Upper lobe of right lung (tissue), 1 donor: ENCODE results near the gene TNFAIP8. TPM values are rescaled to one million over a fixed set of nuclear protein-coding genes. Genes with fewer than 3 reads are reported as not detected.
A peak's percentile ranks its signal among the peaks of the same experiment; 100 is the strongest.

Experiments used
- ATAC-seq: fragments of 200-7000 bp; cut with Tn5 transposase; one replicate; pipeline ENCODE4 v1.9.1; 2020; ENCODE audit warnings: mild to moderate bottlenecking, moderate library complexity
- DNase-seq: peaks from one replicate; pipeline ENCODE4 v3.0.0-alpha.2; 2020
- H3K27ac ChIP-seq: fragments of 200-600 bp; one replicate; pipeline ENCODE4 v1.8.0; 2022
- H3K27me3 ChIP-seq: fragments of 200-600 bp; one replicate; pipeline ENCODE4 v1.8.0; 2022; ENCODE audit warnings: mild to moderate bottlenecking
- H3K36me3 ChIP-seq: fragments of 200-600 bp; one replicate; pipeline ENCODE4 v1.8.0; 2022
- H3K4me1 ChIP-seq: fragments of 200-600 bp; one replicate; pipeline ENCODE4 v1.8.0; 2022
- H3K4me3 ChIP-seq: fragments of 200-600 bp; one replicate; pipeline ENCODE4 v1.8.0; 2022; ENCODE audit warnings: mild to moderate bottlenecking
- H3K9me3 ChIP-seq: fragments of 200-600 bp; one replicate; pipeline ENCODE4 v1.8.0; 2022
- intact Hi-C: fragments of 100-400 bp; cut with DNase I; formaldehyde crosslinking; loops from one replicate; pipeline ENCODE4 v1.11.0; 2022
- total RNA-seq: library from RNA; stranded (reverse); fragmentation: NEBNext Ultra II Directional; extraction: Animal tissue kit (Norgen Biotek cat#: 25700); gene quantifications from one replicate; pipeline ENCODE4 v1.2.1, GENCODE V29; 2021
- TF ChIP-seq, protein P1 (sequence below): fragments of 200-600 bp; IDR thresholded peaks from one replicate; pipeline ENCODE4 v1.8.0; 2022; ENCODE audit warnings: antibody characterized with exemption
- donor health status: DM: no; HTN: yes; CAD: no; lungs with severe emphysema.

The TNFAIP8 gene
- total RNA-seq, 1 donor from 2014 or later: 22.4 TPM

DNA sequence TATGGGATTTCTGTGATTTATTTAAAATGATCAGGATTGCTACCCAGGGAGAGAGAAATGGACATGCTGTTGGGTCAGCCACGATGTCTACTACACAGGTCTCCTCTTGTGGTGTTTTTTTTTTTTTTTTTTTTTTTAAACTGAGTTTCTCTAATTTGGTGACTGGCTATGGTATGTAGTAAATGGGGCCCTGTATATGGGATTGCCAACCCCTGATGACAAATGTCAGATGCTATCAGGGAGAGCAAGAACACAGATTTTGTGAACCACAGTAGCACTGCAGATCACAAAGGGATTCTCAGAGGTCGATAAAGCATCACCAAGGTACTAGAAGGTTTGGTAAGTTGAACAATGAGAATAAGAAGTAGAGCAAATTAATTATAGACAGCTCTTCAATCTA lies 16.5 kb upstream of the TNFAIP8 start:
- intact Hi-C loops: no loop called here
- no peak for DNase-seq
- Histone ChIP-seq H3K27me3 (no peaks in the 10 kb centered on the region), H3K4me1 (peaks cover 28% of the 10 kb centered on the region), H3K27ac (no peak overlapping the region), H3K36me3 (no peaks in the 10 kb centered on the region), H3K9me3 (no peaks in the 10 kb centered on the region), H3K4me3 (no peak overlapping the region)
- TF ChIP-seq, protein P1, sequence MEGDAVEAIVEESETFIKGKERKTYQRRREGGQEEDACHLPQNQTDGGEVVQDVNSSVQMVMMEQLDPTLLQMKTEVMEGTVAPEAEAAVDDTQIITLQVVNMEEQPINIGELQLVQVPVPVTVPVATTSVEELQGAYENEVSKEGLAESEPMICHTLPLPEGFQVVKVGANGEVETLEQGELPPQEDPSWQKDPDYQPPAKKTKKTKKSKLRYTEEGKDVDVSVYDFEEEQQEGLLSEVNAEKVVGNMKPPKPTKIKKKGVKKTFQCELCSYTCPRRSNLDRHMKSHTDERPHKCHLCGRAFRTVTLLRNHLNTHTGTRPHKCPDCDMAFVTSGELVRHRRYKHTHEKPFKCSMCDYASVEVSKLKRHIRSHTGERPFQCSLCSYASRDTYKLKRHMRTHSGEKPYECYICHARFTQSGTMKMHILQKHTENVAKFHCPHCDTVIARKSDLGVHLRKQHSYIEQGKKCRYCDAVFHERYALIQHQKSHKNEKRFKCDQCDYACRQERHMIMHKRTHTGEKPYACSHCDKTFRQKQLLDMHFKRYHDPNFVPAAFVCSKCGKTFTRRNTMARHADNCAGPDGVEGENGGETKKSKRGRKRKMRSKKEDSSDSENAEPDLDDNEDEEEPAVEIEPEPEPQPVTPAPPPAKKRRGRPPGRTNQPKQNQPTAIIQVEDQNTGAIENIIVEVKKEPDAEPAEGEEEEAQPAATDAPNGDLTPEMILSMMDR: no peak
- no peak for ATAC-seq

DNA sequence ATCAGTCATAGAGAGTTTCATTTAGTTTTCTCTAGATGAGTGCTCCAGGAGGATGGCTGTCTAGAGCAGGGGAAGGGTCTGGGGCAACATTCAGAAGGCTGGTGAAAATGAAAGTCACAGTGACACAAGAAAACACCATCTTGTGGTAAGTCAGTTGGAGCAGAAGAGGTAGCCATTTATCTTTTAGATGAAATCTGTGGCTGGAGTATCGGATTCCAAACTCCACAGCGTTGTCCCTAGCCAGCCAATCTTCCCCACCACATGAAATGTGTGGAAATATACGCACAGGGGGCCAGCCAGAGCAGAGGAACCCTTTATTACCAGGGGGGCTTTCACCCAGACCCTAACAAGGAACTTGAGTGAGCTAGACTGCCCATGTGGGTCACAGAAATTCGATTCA lies 15.9 kb upstream of the TNFAIP8 start:
- peak overlapping the region; percentile 37 for H3K27ac ChIP-seq
- DNase-seq (no peak), ATAC-seq (no peak)
- no peaks in the 10 kb centered on the region for H3K27me3 ChIP-seq
- H3K36me3 ChIP-seq: no peaks in the 10 kb centered on the region
- intact Hi-C loops: no loop called here
- no peaks in the 10 kb centered on the region for H3K9me3 ChIP-seq
- peaks cover 30% of the 10 kb centered on the region for H3K4me1 ChIP-seq
- no peak overlapping the region for H3K4me3 ChIP-seq
- TF ChIP-seq, protein P1: no peak

DNA sequence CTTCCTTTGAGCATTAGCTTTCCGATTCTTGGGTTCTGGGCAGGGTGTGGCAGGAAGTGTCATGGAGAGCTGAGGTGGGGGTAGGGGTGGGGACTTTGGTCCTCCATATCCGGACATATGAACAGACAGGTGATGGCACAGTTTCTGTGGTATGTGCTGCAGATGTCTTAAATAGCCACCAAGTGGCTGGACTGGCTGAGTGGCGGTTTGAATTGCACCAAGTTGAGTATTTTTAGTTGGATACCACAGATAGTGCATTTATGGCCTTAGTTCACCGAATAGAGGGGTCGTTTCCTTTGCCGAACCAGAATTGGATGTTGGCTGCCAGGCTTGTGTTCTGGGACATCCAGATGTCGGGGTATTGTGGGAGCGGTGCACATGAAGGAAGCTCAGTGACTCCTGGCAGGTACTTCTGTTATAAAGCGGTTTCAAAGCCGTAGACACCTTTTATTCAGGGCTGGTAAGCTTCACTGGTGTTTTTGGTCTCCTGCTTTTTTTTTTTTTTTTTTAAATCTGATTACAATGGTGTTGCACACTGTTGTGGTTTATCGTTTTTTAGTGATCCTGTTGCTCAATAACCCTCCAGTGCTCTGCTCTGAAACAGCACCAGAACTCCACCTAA lies 15.1 kb upstream of the TNFAIP8 start:
- DNase-seq (no peak), ATAC-seq (peak; percentile 31)
- Histone ChIP-seq H3K9me3 (no peaks in the 10 kb centered on the region), H3K27me3 (no peaks in the 10 kb centered on the region), H3K36me3 (no peaks in the 10 kb centered on the region), H3K27ac (peak overlapping the region; percentile 37), H3K4me1 (peaks cover 30% of the 10 kb centered on the region), H3K4me3 (peak overlapping the region; percentile 9)
- intact Hi-C loops: no loop called here
- TF ChIP-seq, protein P1: no peak

DNA sequence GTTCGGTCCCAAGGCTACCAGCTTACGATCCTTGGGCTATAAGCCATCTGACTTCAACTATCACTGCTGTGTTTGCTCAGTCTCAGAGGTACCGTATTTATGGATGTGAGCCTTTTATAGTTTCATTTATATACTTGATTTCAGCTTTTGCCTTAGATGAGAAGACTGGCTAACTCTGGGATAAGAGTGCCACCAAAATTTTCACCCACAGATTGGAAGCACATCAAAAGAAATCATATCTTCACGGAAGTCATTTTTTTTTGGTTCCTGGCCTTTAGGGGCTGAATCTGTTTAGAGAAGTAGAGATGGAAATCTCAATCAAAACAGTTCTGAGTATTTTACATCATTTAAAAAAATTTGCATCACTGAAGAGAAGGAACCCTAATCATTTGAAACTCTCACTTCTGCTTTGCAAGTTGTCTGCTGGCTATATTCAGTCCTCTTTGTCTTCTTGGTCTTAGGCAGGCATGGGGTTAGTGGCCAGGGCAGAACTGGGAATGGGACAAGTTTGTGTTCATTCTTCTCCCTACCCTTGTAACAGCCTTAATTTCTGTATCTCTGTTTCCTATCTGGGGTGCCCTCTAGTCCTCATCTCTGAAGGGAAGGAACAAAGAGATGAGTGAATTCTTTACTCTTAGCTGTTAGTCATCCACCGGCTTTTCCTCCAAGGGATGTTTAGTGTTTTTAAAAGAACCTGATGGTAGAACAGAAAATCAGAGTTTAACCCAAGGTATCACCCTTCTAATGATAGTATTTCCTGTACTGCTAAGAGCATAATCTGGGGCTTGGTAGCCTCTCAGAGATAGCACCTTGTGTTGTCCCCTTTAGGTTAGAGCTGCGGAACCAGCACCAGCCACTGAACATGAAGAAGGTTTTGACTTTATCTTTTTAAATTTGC lies 14.1 kb upstream of the TNFAIP8 start:
- peak; percentile 60 for ATAC-seq
- DNase-seq: no peak
- Histone ChIP-seq H3K27ac (peak overlapping the region; percentile 26), H3K4me1 (peaks cover 27% of the 10 kb centered on the region), H3K4me3 (peak overlapping the region; percentile 3), H3K27me3 (no peaks in the 10 kb centered on the region), H3K9me3 (no peaks in the 10 kb centered on the region), H3K36me3 (no peaks in the 10 kb centered on the region)
- TF ChIP-seq, protein P1: no peak
- intact Hi-C loops: no loop called here

DNA sequence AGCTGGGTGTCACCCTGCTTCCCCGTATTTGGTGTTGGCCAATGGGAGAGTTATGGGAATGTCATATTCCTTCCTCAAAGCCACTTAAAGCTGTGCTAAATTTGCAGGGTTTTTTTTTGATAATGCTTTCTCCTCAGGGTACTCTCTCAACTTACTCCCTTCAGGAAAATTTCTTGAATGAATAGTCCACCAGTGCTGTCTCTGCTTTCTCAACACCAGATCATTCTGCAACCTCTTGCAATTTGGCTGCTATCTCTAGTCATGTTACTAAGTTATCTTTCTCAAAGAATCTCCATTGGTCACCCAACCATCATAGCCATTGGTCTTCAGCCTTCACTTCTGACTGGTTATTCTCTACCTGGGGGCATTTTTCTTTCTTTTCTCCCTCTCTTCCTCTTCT lies 13.4 kb upstream of the TNFAIP8 start:
- H3K36me3 ChIP-seq: no peaks in the 10 kb centered on the region
- H3K4me3 ChIP-seq: no peak overlapping the region
- peaks cover 20% of the 10 kb centered on the region for H3K4me1 ChIP-seq
- DNase-seq: no peak
- H3K9me3 ChIP-seq: no peaks in the 10 kb centered on the region
- no peaks in the 10 kb centered on the region for H3K27me3 ChIP-seq
- ATAC-seq: no peak
- intact Hi-C loops: no loop called here
- no peak overlapping the region for H3K27ac ChIP-seq
- TF ChIP-seq, protein P1: no peak
